GM04504 (cell line): ENCODE results near the gene BTC.
"Not testable (repeated sequence)": the region's sequence is repeated elsewhere in the genome, so short reads cannot be mapped to it uniquely, and the experiment has no call there.

ENCODE experiments used
- DNase-seq: peaks from one replicate; pipeline ENCODE4 v3.0.0-alpha.2; 2012; ENCODE audit warnings: low read depth

BTC gene

GRCh38 chr4:74794382-74795010 lies at the start of gene BTC:
TSS of gene BTC (minus strand) at chr4:74794523. CDS start at chr4:74794325, 198 bp downstream.
- DNase-seq = no peak

- no peak for DNase-seq
These were observed 46.7 kb upstream of the BTC start for GRCh38 chr4:74840936-74841509.

GRCh38 chr4:74838746-74839370 lies 44.5 kb upstream of the BTC start:
- peak; percentile 0 for DNase-seq

- no peak for DNase-seq
These were observed 36.6 kb upstream of the BTC start for GRCh38 chr4:74830928-74831327.

GRCh38 chr4:74823194-74823593 lies 28.9 kb upstream of the BTC start:
- no peak for DNase-seq

GRCh38 chr4:74822603-74823002 lies 28.3 kb upstream of the BTC start:
- DNase-seq = no peak

GRCh38 chr4:74821541-74821940 lies 27.2 kb upstream of the BTC start:
- no peak for DNase-seq

- DNase-seq = no peak
These were observed 19.7 kb upstream of the BTC start for GRCh38 chr4:74814052-74814451.

GRCh38 chr4:74812056-74812455 lies 17.7 kb upstream of the BTC start:
- DNase-seq = not testable (repeated sequence)

GRCh38 chr4:74805601-74806000 lies 11.3 kb upstream of the BTC start:
- no peak for DNase-seq

GRCh38 chr4:74800310-74800709 lies 6.0 kb upstream of the BTC start:
- DNase-seq = no peak

GRCh38 chr4:74796631-74797030 lies 2.3 kb upstream of the BTC start:
- DNase-seq = no peak

GRCh38 chr4:74793757-74794381 lies 454 bp downstream of the BTC start:
- DNase-seq = no peak

GRCh38 chr4:74790652-74791051 lies 3.7 kb downstream of the BTC start:
- no peak for DNase-seq

GRCh38 chr4:74789518-74789917 lies 4.8 kb downstream of the BTC start:
- DNase-seq = no peak

GRCh38 chr4:74777531-74777930 lies 16.8 kb downstream of the BTC start:
- no peak for DNase-seq

GRCh38 chr4:74772783-74773182 lies 21.5 kb downstream of the BTC start:
- DNase-seq = no peak

- no peak for DNase-seq
These were observed 22.2 kb downstream of the BTC start for GRCh38 chr4:74772106-74772505.

GRCh38 chr4:74770226-74770910 lies 24.0 kb downstream of the BTC start:
- no peak for DNase-seq

GRCh38 chr4:74768857-74769525 lies 25.3 kb downstream of the BTC start:
- peak; percentile 0 for DNase-seq

- DNase-seq = no peak
These were observed 30.2 kb downstream of the BTC start for GRCh38 chr4:74764119-74764518.

GRCh38 chr4:74758551-74759145 lies 35.7 kb downstream of the BTC start:
- DNase-seq = no peak
